Stimulated activated CD4-positive, alpha-beta T cell treated with anti-CD3 and anti-CD28 coated beads, TNF-alpha, amount 100 ng/mL, for 4 hours (primary cell): ENCODE results near the gene LTB.
"Not testable (repeated sequence)": the region's sequence is repeated elsewhere in the genome, so short reads cannot be mapped to it uniquely, and the experiment has no call there.

Source experiments
- DNase-seq, 3 experiments: peaks; one replicate each; pipeline ENCODE4 v3.0.0-alpha.2; 2020; ENCODE audit warnings: low read depth in 3 of 3

Gene LTB

GRCh38 chr6:31609519-31610406 lies 27.5 kb upstream of the LTB start:
- no peak for DNase-seq

- no peak for DNase-seq
Observed at GRCh38 chr6:31607317-31607716, 25.1 kb upstream of the LTB start.

GRCh38 chr6:31597006-31597405 lies 14.8 kb upstream of the LTB start:
- no peak for DNase-seq

GRCh38 chr6:31592396-31592771 lies 10.2 kb upstream of the LTB start:
- no peak for DNase-seq

- DNase-seq: not testable (repeated sequence)
Observed at GRCh38 chr6:31590691-31591090, 8.5 kb upstream of the LTB start.

GRCh38 chr6:31588871-31589650 lies 6.8 kb upstream of the LTB start:
- no peak for DNase-seq

- DNase-seq: no peak
Observed at GRCh38 chr6:31587791-31588777, 5.9 kb upstream of the LTB start.

- no peak for DNase-seq
Observed at GRCh38 chr6:31586599-31587281, 4.5 kb upstream of the LTB start.

GRCh38 chr6:31586008-31586407 lies 3.8 kb upstream of the LTB start, which contains the start of gene LST1:
Gene LST1 (plus strand): TSS chr6:31586277. CDS start chr6:31587300, 1,023 bp downstream.
- no peak for DNase-seq

- no peak for DNase-seq
Observed at GRCh38 chr6:31585491-31585890, 3.3 kb upstream of the LTB start.

GRCh38 chr6:31581434-31582229 lies 592 bp downstream of the LTB start:
- no peak for DNase-seq

GRCh38 chr6:31580807-31581433 lies 1.3 kb downstream of the LTB start:
- peak; percentile 81 to 91 (median 83) for DNase-seq

- DNase-seq: no peak
Observed at GRCh38 chr6:31580438-31580740, 1.8 kb downstream of the LTB start.

- no peak for DNase-seq
Observed at GRCh38 chr6:31579546-31580437, 2.4 kb downstream of the LTB start.

GRCh38 chr6:31579119-31579505 lies 3.1 kb downstream of the LTB start:
- DNase-seq: no peak

GRCh38 chr6:31578184-31579118 lies 3.8 kb downstream of the LTB start:
- no peak for DNase-seq

GRCh38 chr6:31577579-31577966 lies 4.7 kb downstream of the LTB start:
- no peak for DNase-seq
